Caco-2 (cell line): ENCODE data around the gene UGT2A1. TPM values are rescaled to one million over a fixed set of nuclear protein-coding genes. Genes with fewer than 3 reads are reported as not detected.

Experiments used
- BruUV-seq: library from RNA; stranded (reverse); fragments of 400-500 nt; replicated peaks from 2 replicates; lab custom pipeline; 2021; lab: Mats Ljungman, UMichigan
- CTCF ChIA-PET: fragments of 300-600 bp; sonication (Branson Sonifier 250); formaldehyde crosslinking; loops from one replicate; lab custom pipeline; 2022; ENCODE audit warnings: antibody characterized with exemption; lab: Charles Lee
- POLR2A ChIA-PET: fragments of 300-600 bp; sonication (Branson Sonifier 250); formaldehyde crosslinking; loops from one replicate; lab custom pipeline; 2022; ENCODE audit warnings: antibody characterized with exemption; lab: Charles Lee
- DNase-seq, 2 experiments: peaks; one replicate each; pipeline versions ENCODE4 v3.0.0 to v3.0.0-alpha.2; 2020 to 2022
- H3K27me3 ChIP-seq: replicated peaks from 2 replicates; pipeline ENCODE4 v1.6.0; 2011; ENCODE audit warnings: low read length; ENCODE audit not compliant: control insufficient read depth, insufficient read depth
- H3K36me3 ChIP-seq: 2 replicates; pipeline ENCODE4 v1.5.1; 2011; ENCODE audit warnings: low read length; ENCODE audit not compliant: control insufficient read depth, insufficient read depth
- H3K4me1 ChIP-seq: fragments of 250-450 bp; sonication (Bioruptor Pico); 2 replicates; pipeline ENCODE4 v1.5.1; 2020; ENCODE audit warnings: mild to moderate bottlenecking
- H3K4me3 ChIP-seq: 2 replicates; pipeline ENCODE4 v1.5.1; 2011; ENCODE audit warnings: low read depth, mild to moderate bottlenecking, control low read depth, low read length
- H3K9me3 ChIP-seq: fragments of 250-450 bp; sonication (Bioruptor Pico); 2 replicates; pipeline ENCODE4 v1.5.1; 2020; ENCODE audit warnings: mild to moderate bottlenecking, moderate library complexity
- H3K27ac Mint-ChIP-seq: one replicate; pipeline ENCODE4 v1.8.0; 2022; ENCODE audit warnings: mixed read lengths; ENCODE audit not compliant: unreplicated experiment
- H3K27me3 Mint-ChIP-seq: one replicate; pipeline ENCODE4 v1.8.0; 2022; ENCODE audit warnings: mixed read lengths; ENCODE audit not compliant: insufficient read depth, unreplicated experiment
- H3K36me3 Mint-ChIP-seq: one replicate; pipeline ENCODE4 v1.8.0; 2022; ENCODE audit warnings: mild to moderate bottlenecking, mixed read lengths; ENCODE audit not compliant: insufficient read depth, unreplicated experiment
- H3K4me1 Mint-ChIP-seq: one replicate; pipeline ENCODE4 v1.8.0; 2022; ENCODE audit warnings: low read depth, mixed read lengths; ENCODE audit not compliant: unreplicated experiment
- H3K4me3 Mint-ChIP-seq: one replicate; pipeline ENCODE4 v1.8.0; 2022; ENCODE audit warnings: mild to moderate bottlenecking, moderate library complexity, mixed read lengths; ENCODE audit not compliant: unreplicated experiment
- H3K9me3 Mint-ChIP-seq: one replicate; pipeline ENCODE4 v1.8.0; 2022; ENCODE audit warnings: mixed read lengths; ENCODE audit not compliant: unreplicated experiment
- CTCF ChIP-seq, 2 experiments: fragments of 200-600 bp in 1 of 2; IDR thresholded peaks; 1 replicate in 1 of 2; 2 replicates in 1 of 2; pipeline versions ENCODE4 v1.5.1 to v1.8.0; 2011 to 2022; ENCODE audit warnings: antibody characterized with exemption in 1 of 2, control low read depth in 1 of 2, inconsistent platforms in 1 of 2, low read depth in 1 of 2, low read length in 1 of 2, mild to moderate bottlenecking in 1 of 2, moderate library complexity in 1 of 2; ENCODE audit not compliant: insufficient read depth in 1 of 2, severe bottlenecking in 1 of 2, unreplicated experiment in 1 of 2
- intact Hi-C: fragments of 100-400 bp; cut with micrococcal nuclease; formaldehyde crosslinking; loops from one replicate; pipeline ENCODE4 v1.10.0; 2022; ENCODE audit not compliant: unreplicated experiment
- total RNA-seq: library from RNA; stranded (reverse); gene quantifications from 2 replicates; pipeline ENCODE4 v1.2.3, GENCODE V29; 2022

The UGT2A1 gene
- total RNA-seq, 1 experiment from 2014 or later, result not detected

GRCh38 chr4:69583543-69583942 lies 69.5 kb downstream of the UGT2A1 start:
- Histone ChIP-seq H3K9me3 (no peaks in the 10 kb centered on the region), H3K27me3 (no peaks in the 10 kb centered on the region), H3K36me3 (no peaks in the 10 kb centered on the region), H3K4me1 (no peaks in the 10 kb centered on the region; the same call in 1 of the 2 replicates), H3K4me3 (no peak overlapping the region)
- H3K36me3 Mint-ChIP-seq, result no peaks in the 10 kb centered on the region
- no peaks in the 10 kb centered on the region for H3K27me3 Mint-ChIP-seq
- ChIA-PET CTCF (no interaction called here), POLR2A (no interaction called here)
- H3K4me1 Mint-ChIP-seq, result no peaks in the 10 kb centered on the region
- intact Hi-C loops, result no loop called here
- H3K4me3 Mint-ChIP-seq, result no peak overlapping the region
- H3K9me3 Mint-ChIP-seq, result peaks cover under 1% of the 10 kb centered on the region
- BruUV-seq, result no TSS peak
- TF ChIP-seq CTCF (IDR thresholded peaks at IDR 0.05; ENCODE audit: insufficient read depth in 1 of 2, low read depth in 1 of 2, low read length in 1 of 2, severe bottlenecking in 1 of 2, unreplicated experiment in 1 of 2), result no peak
- no peak overlapping the region for H3K27ac Mint-ChIP-seq
- no peak for DNase-seq

- H3K4me3 Mint-ChIP-seq, result no peak overlapping the region
- H3K9me3 Mint-ChIP-seq, result no peaks in the 10 kb centered on the region
- POLR2A ChIA-PET, result no interaction called here
- no peak overlapping the region for H3K27ac Mint-ChIP-seq
- no peaks in the 10 kb centered on the region for H3K36me3 Mint-ChIP-seq
- BruUV-seq, result no TSS peak
- no peaks in the 10 kb centered on the region for H3K27me3 ChIP-seq
- no peaks in the 10 kb centered on the region for H3K4me1 ChIP-seq
- CTCF ChIA-PET, result no interaction called here
- H3K4me1 Mint-ChIP-seq, result no peaks in the 10 kb centered on the region
- no peaks in the 10 kb centered on the region for H3K9me3 ChIP-seq
- TF ChIP-seq CTCF (IDR thresholded peaks at IDR 0.05; ENCODE audit: insufficient read depth in 1 of 2, low read depth in 1 of 2, low read length in 1 of 2, severe bottlenecking in 1 of 2, unreplicated experiment in 1 of 2), result no peak
- H3K4me3 ChIP-seq, result no peak overlapping the region
- H3K36me3 ChIP-seq, result no peaks in the 10 kb centered on the region
- intact Hi-C loops, result no loop called here
- no peak for DNase-seq
- no peaks in the 10 kb centered on the region for H3K27me3 Mint-ChIP-seq
Observed at GRCh38 chr4:69577245-69577644, 75.8 kb downstream of the UGT2A1 start.

GRCh38 chr4:69576251-69576877 lies 76.7 kb downstream of the UGT2A1 start:
- intact Hi-C loops, result no loop called here
- Mint-ChIP-seq H3K27me3 (no peaks in the 10 kb centered on the region), H3K4me3 (no peak overlapping the region), H3K27ac (no peak overlapping the region), H3K9me3 (no peaks in the 10 kb centered on the region), H3K4me1 (no peaks in the 10 kb centered on the region), H3K36me3 (no peaks in the 10 kb centered on the region)
- CTCF ChIA-PET, result no interaction called here
- no peaks in the 10 kb centered on the region for H3K36me3 ChIP-seq
- no peaks in the 10 kb centered on the region for H3K27me3 ChIP-seq
- no peak for TF ChIP-seq CTCF (IDR thresholded peaks at IDR 0.05; ENCODE audit: insufficient read depth in 1 of 2, low read depth in 1 of 2, low read length in 1 of 2, severe bottlenecking in 1 of 2, unreplicated experiment in 1 of 2)
- no peaks in the 10 kb centered on the region for H3K9me3 ChIP-seq
- H3K4me3 ChIP-seq, result no peak overlapping the region
- no TSS peak for BruUV-seq
- no peak for DNase-seq
- H3K4me1 ChIP-seq, result no peaks in the 10 kb centered on the region
- POLR2A ChIA-PET, result no interaction called here
